Caki2 (cell line): ENCODE results near the gene SH3BP1. TPM values are rescaled to one million over a fixed set of nuclear protein-coding genes. Genes with fewer than 3 reads are reported as not detected.
"Not testable (repeated sequence)": the region's sequence is repeated elsewhere in the genome, so short reads cannot be mapped to it uniquely, and the experiment has no call there.

Experiments used
- DNase-seq: peaks from one replicate; pipeline ENCODE4 v3.0.0-alpha.2; 2015; ENCODE audit warnings: low read depth
- in situ Hi-C: cut with HindIII; loops from 2 replicates; pipeline ENCODE4 v1.10.0; 2016; ENCODE audit warnings: low sequenced_read_pairs, low pct_unique_long_range_greater_than_20kb, mixed read lengths
- total RNA-seq: library from RNA; depleted of rRNA; stranded (reverse); fragments of >200 nt; shearing (Covaris generic); gene quantifications from 2 replicates; pipeline ENCODE4 v1.2.3, GENCODE V29; 2014; ENCODE audit warnings: low replicate concordance; rRNA removed

The SH3BP1 gene
- total RNA-seq, result 1.2 and 3.2 TPM in 2 replicates

GRCh38 chr22:37639070-37639760 lies at the start of gene SH3BP1:
SH3BP1 (plus strand) TSS chr22:37639669; CDS start chr22:37639788, 119 bp downstream.
- DNase-seq, result no peak

GRCh38 chr22:37591081-37591480 lies 48.4 kb upstream of the SH3BP1 start:
- in situ Hi-C loops, result not testable (repeated sequence)

More at GRCh38 chr22:37639070-37639760, at the start of gene SH3BP1:
- in situ Hi-C loops, result no loop called here

GRCh38 chr22:37591823-37592404 lies 47.6 kb upstream of the SH3BP1 start:
- in situ Hi-C loops, result no loop called here
- no peak for DNase-seq

More at GRCh38 chr22:37591081-37591480, 48.4 kb upstream of the SH3BP1 start:
- DNase-seq, result not testable (repeated sequence)

- in situ Hi-C loops, result no loop called here
Measured at GRCh38 chr22:37594237-37594636, 45.2 kb upstream of the SH3BP1 start.

GRCh38 chr22:37599153-37599552 lies 40.3 kb upstream of the SH3BP1 start:
- DNase-seq, result peak; percentile 61
- in situ Hi-C loops, result no loop called here

More at GRCh38 chr22:37594237-37594636, 45.2 kb upstream of the SH3BP1 start:
- no peak for DNase-seq

GRCh38 chr22:37601203-37601539 lies 38.3 kb upstream of the SH3BP1 start:
- no peak for DNase-seq
- in situ Hi-C loops, result no loop called here

- in situ Hi-C loops, result no loop called here
- peak; percentile 98 for DNase-seq
Measured at GRCh38 chr22:37601540-37602442, 37.7 kb upstream of the SH3BP1 start.

- DNase-seq, in situ Hi-C loops: not testable (repeated sequence)
Measured at GRCh38 chr22:37602546-37603277, 36.8 kb upstream of the SH3BP1 start.

- in situ Hi-C loops, result no loop called here
Measured at GRCh38 chr22:37604074-37604473, 35.4 kb upstream of the SH3BP1 start.

GRCh38 chr22:37604875-37605274 lies 34.6 kb upstream of the SH3BP1 start:
- in situ Hi-C loops, result no loop called here

More at GRCh38 chr22:37604074-37604473, 35.4 kb upstream of the SH3BP1 start:
- DNase-seq, result no peak

GRCh38 chr22:37607010-37607934 lies 32.2 kb upstream of the SH3BP1 start:
- DNase-seq, result peak; percentile 83
- in situ Hi-C loops, result no loop called here

More at GRCh38 chr22:37604875-37605274, 34.6 kb upstream of the SH3BP1 start:
- no peak for DNase-seq

GRCh38 chr22:37607935-37608476 lies 31.5 kb upstream of the SH3BP1 start:
- in situ Hi-C loops, result no loop called here
- DNase-seq, result no peak

GRCh38 chr22:37608477-37609239 lies 30.8 kb upstream of the SH3BP1 start, which contains the start of gene GGA1:
GGA1 (plus strand) TSS chr22:37608834; CDS start chr22:37608861, 27 bp downstream.
- in situ Hi-C loops, result no loop called here
- DNase-seq, result peak; percentile 99

GRCh38 chr22:37609240-37610152 lies 30.0 kb upstream of the SH3BP1 start:
- in situ Hi-C loops, result no loop called here
- no peak for DNase-seq

- in situ Hi-C loops, DNase-seq: not testable (repeated sequence)
Measured at GRCh38 chr22:37610153-37610475, 29.4 kb upstream of the SH3BP1 start.
